IPS-20b (cell line): Measurements from ENCODE around the gene UBAP1L.
"Not testable (repeated sequence)": the region's sequence is repeated elsewhere in the genome, so short reads cannot be mapped to it uniquely, and the experiment has no call there.

Experiments
- H3K27ac ChIP-seq: one replicate; pipeline ENCODE4 v1.5.1; 2013; ENCODE audit warnings: low read length
- H3K27me3 ChIP-seq: 2 replicates; pipeline ENCODE4 v1.6.1; 2013; ENCODE audit warnings: mild to moderate bottlenecking, low read length, inconsistent platforms; ENCODE audit not compliant: insufficient read depth
- H3K36me3 ChIP-seq: 2 replicates; pipeline ENCODE4 v1.6.1; 2013; ENCODE audit warnings: low read depth, mild to moderate bottlenecking, inconsistent platforms, low read length, moderate library complexity; ENCODE audit not compliant: insufficient read depth
- H3K4me1 ChIP-seq: 2 replicates; pipeline ENCODE4 v1.6.1; 2013; ENCODE audit warnings: mild to moderate bottlenecking, control low read depth, inconsistent platforms, low read length, moderate library complexity; ENCODE audit not compliant: insufficient read depth
- H3K4me3 ChIP-seq: 2 replicates; pipeline ENCODE4 v1.5.1; 2013; ENCODE audit warnings: mild to moderate bottlenecking, low read length, inconsistent platforms
- H3K9ac ChIP-seq: 2 replicates; pipeline ENCODE4 v1.6.1; 2013; ENCODE audit warnings: low read depth, mild to moderate bottlenecking, inconsistent platforms, low read length, moderate library complexity
- H3K9me3 ChIP-seq: 2 replicates; pipeline ENCODE4 v1.6.1; 2013; ENCODE audit warnings: mild to moderate bottlenecking, low read depth, low read length, inconsistent platforms; ENCODE audit not compliant: insufficient read depth

The UBAP1L gene

GRCh38 chr15:65099336-65099735 lies 15.7 kb downstream of the UBAP1L start:
- Histone ChIP-seq H3K27me3 (no peaks in the 10 kb centered on the region; the same call in 1 of the 2 replicates), H3K27ac (no peak overlapping the region), H3K9me3 (no peaks in the 10 kb centered on the region), H3K9ac (no peak overlapping the region), H3K4me1 (no peaks in the 10 kb centered on the region), H3K4me3 (no peak overlapping the region), H3K36me3 (peaks cover 16% of the 10 kb centered on the region; the same call in 1 of the 2 replicates)

- Histone ChIP-seq H3K9ac (no peak overlapping the region), H3K27ac (no peak overlapping the region), H3K4me1 (no peaks in the 10 kb centered on the region), H3K36me3 (peaks cover 16% of the 10 kb centered on the region; the same call in 1 of the 2 replicates), H3K27me3 (no peaks in the 10 kb centered on the region; the same call in 1 of the 2 replicates), H3K4me3 (no peak overlapping the region), H3K9me3 (no peaks in the 10 kb centered on the region)
These were observed 17.2 kb downstream of the UBAP1L start for GRCh38 chr15:65097651-65098263.

GRCh38 chr15:65096481-65097385 lies 18.3 kb downstream of the UBAP1L start:
- H3K27me3 ChIP-seq, result no peaks in the 10 kb centered on the region
- no peak overlapping the region for H3K9ac ChIP-seq
- H3K4me1 ChIP-seq, result no peaks in the 10 kb centered on the region
- H3K9me3 ChIP-seq, result no peaks in the 10 kb centered on the region
- H3K27ac ChIP-seq, result no peak overlapping the region
- no peak overlapping the region for H3K4me3 ChIP-seq
- peaks cover 16% of the 10 kb centered on the region; the same call in 1 of the 2 replicates for H3K36me3 ChIP-seq

- Histone ChIP-seq H3K36me3 (peaks cover 16% of the 10 kb centered on the region; the same call in 1 of the 2 replicates), H3K4me1 (no peaks in the 10 kb centered on the region), H3K27ac (no peak overlapping the region), H3K4me3 (no peak overlapping the region), H3K27me3 (no peaks in the 10 kb centered on the region), H3K9me3 (no peaks in the 10 kb centered on the region), H3K9ac (no peak overlapping the region)
These were observed 19.3 kb downstream of the UBAP1L start for GRCh38 chr15:65095747-65096104.

- Histone ChIP-seq H3K9me3 (no peaks in the 10 kb centered on the region), H3K9ac (no peak overlapping the region), H3K36me3 (peaks cover 16% of the 10 kb centered on the region; the same call in 1 of the 2 replicates), H3K4me1 (no peaks in the 10 kb centered on the region), H3K27ac (no peak overlapping the region), H3K4me3 (no peak overlapping the region), H3K27me3 (no peaks in the 10 kb centered on the region)
These were observed 19.8 kb downstream of the UBAP1L start for GRCh38 chr15:65095011-65095746.

GRCh38 chr15:65094294-65094995 lies 20.6 kb downstream of the UBAP1L start:
- peaks cover 16% of the 10 kb centered on the region; the same call in 1 of the 2 replicates for H3K36me3 ChIP-seq

GRCh38 chr15:65093793-65094170 lies 21.2 kb downstream of the UBAP1L start:
- H3K27ac ChIP-seq, H3K36me3 ChIP-seq, H3K27me3 ChIP-seq, H3K4me1 ChIP-seq, H3K9me3 ChIP-seq, H3K9ac ChIP-seq, H3K4me3 ChIP-seq: not testable (repeated sequence)

More at GRCh38 chr15:65094294-65094995, 20.6 kb downstream of the UBAP1L start:
- Histone ChIP-seq H3K27ac (no peak overlapping the region), H3K4me1 (no peaks in the 10 kb centered on the region), H3K27me3 (no peaks in the 10 kb centered on the region), H3K9me3 (no peaks in the 10 kb centered on the region), H3K9ac (no peak overlapping the region), H3K4me3 (no peak overlapping the region)

- Histone ChIP-seq H3K27me3 (no peaks in the 10 kb centered on the region), H3K27ac (no peak overlapping the region), H3K4me1 (no peaks in the 10 kb centered on the region; the same call in 1 of the 2 replicates)
These were observed 21.8 kb downstream of the UBAP1L start for GRCh38 chr15:65092911-65093792.

GRCh38 chr15:65091946-65092770 lies 22.8 kb downstream of the UBAP1L start:
- no peaks in the 10 kb centered on the region for H3K36me3 ChIP-seq
- no peaks in the 10 kb centered on the region for H3K27me3 ChIP-seq
- no peaks in the 10 kb centered on the region; the same call in 1 of the 2 replicates for H3K4me1 ChIP-seq
- no peak overlapping the region for H3K27ac ChIP-seq
- H3K9me3 ChIP-seq, result no peaks in the 10 kb centered on the region
- H3K4me3 ChIP-seq, result no peak overlapping the region
- no peak overlapping the region for H3K9ac ChIP-seq

More at GRCh38 chr15:65092911-65093792, 21.8 kb downstream of the UBAP1L start:
- Histone ChIP-seq H3K36me3 (peaks cover 3% of the 10 kb centered on the region; the same call in 1 of the 2 replicates), H3K9ac (no peak overlapping the region), H3K4me3 (no peak overlapping the region), H3K9me3 (no peaks in the 10 kb centered on the region)
